GM12878 (cell line): Measurements from ENCODE around the gene DNHD1.

ENCODE experiments used
- FOXK2 ChIP-seq: fragments of 450-650 bp; IDR thresholded peaks from 2 replicates; pipeline ENCODE4 v1.6.1; 2017; ENCODE audit warnings: mild to moderate bottlenecking, moderate library complexity
- MTA3 ChIP-seq: IDR thresholded peaks from 2 replicates; pipeline ENCODE4 v1.6.1; 2012; ENCODE audit warnings: low read length, inconsistent platforms, borderline replicate concordance
- POLR2A ChIP-seq: IDR thresholded peaks from 2 replicates; pipeline ENCODE4 v1.6.1; 2011; ENCODE audit warnings: low read depth, mild to moderate bottlenecking, low read length
- RFX5 ChIP-seq: IDR thresholded peaks from 2 replicates; pipeline ENCODE4 v1.6.1; 2011; ENCODE audit warnings: low read depth, low read length, improper control_type of control experiment
- SMARCA5 ChIP-seq: fragments of 450-650 bp; IDR thresholded peaks from 2 replicates; pipeline ENCODE4 v1.6.1; 2017; ENCODE audit warnings: mild to moderate bottlenecking
- SREBF2 ChIP-seq: IDR thresholded peaks from 2 replicates; pipeline ENCODE4 v1.6.1; 2012; ENCODE audit warnings: mild to moderate bottlenecking, low read length
- TF ChIP-seq, protein P1 (sequence below): IDR thresholded peaks from 2 replicates; pipeline ENCODE4 v1.6.1; 2012; ENCODE audit warnings: mild to moderate bottlenecking, low read depth, low read length
- TF ChIP-seq, protein P2 (sequence below): fragments of 150-350 bp; IDR thresholded peaks from 2 replicates; pipeline ENCODE4 v1.6.1; 2016; ENCODE audit warnings: low read depth, low read length
- TF ChIP-seq, protein P3 (sequence below), 3 experiments: IDR thresholded peaks in 2 of 3; conservative IDR thresholded peaks in 1 of 3; 2 replicates each; pipeline ENCODE4 v1.5.1; 2011; ENCODE audit warnings: low read depth in 3 of 3, low read length in 3 of 3, mild to moderate bottlenecking in 3 of 3, control low read depth in 2 of 3, moderate library complexity in 2 of 3, inconsistent platforms in 1 of 3, mixed read lengths in 1 of 3; ENCODE audit not compliant: control insufficient read depth in 2 of 3, insufficient read depth in 1 of 3; ENCODE audit errors: extremely low read depth in 1 of 3
- TF ChIP-seq, protein P4 (sequence below): fragments of 450-650 bp; formaldehyde crosslinking; IDR thresholded peaks from 2 replicates; pipeline ENCODE4 v1.4.0; 2020; ENCODE audit warnings: mild to moderate bottlenecking, moderate library complexity

DNA sequence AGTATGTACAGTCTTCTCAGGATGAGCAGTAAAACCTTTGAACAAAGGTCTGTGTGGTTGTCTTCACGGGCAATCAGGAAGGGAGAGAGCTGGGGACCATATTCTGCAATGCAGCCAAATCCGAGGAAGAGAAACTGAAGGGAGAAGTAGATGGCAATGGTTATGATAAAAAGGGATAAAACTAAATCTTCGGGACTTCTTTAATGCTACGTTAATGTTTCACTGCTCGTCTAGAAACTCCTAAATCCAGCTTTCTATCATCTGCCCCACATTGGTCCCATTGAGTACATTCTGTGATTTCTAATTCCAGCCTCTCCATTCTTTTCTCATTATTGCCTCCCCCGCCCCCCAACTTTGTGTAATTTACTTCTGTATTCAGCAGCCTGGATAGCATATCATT lies 14.1 kb upstream of the DNHD1 start:
- TF ChIP-seq, protein P1, sequence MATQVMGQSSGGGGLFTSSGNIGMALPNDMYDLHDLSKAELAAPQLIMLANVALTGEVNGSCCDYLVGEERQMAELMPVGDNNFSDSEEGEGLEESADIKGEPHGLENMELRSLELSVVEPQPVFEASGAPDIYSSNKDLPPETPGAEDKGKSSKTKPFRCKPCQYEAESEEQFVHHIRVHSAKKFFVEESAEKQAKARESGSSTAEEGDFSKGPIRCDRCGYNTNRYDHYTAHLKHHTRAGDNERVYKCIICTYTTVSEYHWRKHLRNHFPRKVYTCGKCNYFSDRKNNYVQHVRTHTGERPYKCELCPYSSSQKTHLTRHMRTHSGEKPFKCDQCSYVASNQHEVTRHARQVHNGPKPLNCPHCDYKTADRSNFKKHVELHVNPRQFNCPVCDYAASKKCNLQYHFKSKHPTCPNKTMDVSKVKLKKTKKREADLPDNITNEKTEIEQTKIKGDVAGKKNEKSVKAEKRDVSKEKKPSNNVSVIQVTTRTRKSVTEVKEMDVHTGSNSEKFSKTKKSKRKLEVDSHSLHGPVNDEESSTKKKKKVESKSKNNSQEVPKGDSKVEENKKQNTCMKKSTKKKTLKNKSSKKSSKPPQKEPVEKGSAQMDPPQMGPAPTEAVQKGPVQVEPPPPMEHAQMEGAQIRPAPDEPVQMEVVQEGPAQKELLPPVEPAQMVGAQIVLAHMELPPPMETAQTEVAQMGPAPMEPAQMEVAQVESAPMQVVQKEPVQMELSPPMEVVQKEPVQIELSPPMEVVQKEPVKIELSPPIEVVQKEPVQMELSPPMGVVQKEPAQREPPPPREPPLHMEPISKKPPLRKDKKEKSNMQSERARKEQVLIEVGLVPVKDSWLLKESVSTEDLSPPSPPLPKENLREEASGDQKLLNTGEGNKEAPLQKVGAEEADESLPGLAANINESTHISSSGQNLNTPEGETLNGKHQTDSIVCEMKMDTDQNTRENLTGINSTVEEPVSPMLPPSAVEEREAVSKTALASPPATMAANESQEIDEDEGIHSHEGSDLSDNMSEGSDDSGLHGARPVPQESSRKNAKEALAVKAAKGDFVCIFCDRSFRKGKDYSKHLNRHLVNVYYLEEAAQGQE = no peak
- TF ChIP-seq FOXK2 (no peak), SREBF2 (no peak), POLR2A (no peak), RFX5 (no peak), MTA3 (no peak), SMARCA5 (no peak)
- TF ChIP-seq, protein P2, sequence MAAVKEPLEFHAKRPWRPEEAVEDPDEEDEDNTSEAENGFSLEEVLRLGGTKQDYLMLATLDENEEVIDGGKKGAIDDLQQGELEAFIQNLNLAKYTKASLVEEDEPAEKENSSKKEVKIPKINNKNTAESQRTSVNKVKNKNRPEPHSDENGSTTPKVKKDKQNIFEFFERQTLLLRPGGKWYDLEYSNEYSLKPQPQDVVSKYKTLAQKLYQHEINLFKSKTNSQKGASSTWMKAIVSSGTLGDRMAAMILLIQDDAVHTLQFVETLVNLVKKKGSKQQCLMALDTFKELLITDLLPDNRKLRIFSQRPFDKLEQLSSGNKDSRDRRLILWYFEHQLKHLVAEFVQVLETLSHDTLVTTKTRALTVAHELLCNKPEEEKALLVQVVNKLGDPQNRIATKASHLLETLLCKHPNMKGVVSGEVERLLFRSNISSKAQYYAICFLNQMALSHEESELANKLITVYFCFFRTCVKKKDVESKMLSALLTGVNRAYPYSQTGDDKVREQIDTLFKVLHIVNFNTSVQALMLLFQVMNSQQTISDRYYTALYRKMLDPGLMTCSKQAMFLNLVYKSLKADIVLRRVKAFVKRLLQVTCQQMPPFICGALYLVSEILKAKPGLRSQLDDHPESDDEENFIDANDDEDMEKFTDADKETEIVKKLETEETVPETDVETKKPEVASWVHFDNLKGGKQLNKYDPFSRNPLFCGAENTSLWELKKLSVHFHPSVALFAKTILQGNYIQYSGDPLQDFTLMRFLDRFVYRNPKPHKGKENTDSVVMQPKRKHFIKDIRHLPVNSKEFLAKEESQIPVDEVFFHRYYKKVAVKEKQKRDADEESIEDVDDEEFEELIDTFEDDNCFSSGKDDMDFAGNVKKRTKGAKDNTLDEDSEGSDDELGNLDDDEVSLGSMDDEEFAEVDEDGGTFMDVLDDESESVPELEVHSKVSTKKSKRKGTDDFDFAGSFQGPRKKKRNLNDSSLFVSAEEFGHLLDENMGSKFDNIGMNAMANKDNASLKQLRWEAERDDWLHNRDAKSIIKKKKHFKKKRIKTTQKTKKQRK = no peak
- TF ChIP-seq, protein P3, sequence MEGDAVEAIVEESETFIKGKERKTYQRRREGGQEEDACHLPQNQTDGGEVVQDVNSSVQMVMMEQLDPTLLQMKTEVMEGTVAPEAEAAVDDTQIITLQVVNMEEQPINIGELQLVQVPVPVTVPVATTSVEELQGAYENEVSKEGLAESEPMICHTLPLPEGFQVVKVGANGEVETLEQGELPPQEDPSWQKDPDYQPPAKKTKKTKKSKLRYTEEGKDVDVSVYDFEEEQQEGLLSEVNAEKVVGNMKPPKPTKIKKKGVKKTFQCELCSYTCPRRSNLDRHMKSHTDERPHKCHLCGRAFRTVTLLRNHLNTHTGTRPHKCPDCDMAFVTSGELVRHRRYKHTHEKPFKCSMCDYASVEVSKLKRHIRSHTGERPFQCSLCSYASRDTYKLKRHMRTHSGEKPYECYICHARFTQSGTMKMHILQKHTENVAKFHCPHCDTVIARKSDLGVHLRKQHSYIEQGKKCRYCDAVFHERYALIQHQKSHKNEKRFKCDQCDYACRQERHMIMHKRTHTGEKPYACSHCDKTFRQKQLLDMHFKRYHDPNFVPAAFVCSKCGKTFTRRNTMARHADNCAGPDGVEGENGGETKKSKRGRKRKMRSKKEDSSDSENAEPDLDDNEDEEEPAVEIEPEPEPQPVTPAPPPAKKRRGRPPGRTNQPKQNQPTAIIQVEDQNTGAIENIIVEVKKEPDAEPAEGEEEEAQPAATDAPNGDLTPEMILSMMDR (IDR thresholded peaks at IDR 0.05 in 2 of 3, conservative IDR thresholded peaks at IDR 0.05 in 1 of 3; ENCODE audit: control insufficient read depth in 2 of 3, extremely low read depth in 1 of 3, insufficient read depth in 1 of 3, low read depth in 3 of 3, low read length in 3 of 3) = no peak
- TF ChIP-seq, protein P4, sequence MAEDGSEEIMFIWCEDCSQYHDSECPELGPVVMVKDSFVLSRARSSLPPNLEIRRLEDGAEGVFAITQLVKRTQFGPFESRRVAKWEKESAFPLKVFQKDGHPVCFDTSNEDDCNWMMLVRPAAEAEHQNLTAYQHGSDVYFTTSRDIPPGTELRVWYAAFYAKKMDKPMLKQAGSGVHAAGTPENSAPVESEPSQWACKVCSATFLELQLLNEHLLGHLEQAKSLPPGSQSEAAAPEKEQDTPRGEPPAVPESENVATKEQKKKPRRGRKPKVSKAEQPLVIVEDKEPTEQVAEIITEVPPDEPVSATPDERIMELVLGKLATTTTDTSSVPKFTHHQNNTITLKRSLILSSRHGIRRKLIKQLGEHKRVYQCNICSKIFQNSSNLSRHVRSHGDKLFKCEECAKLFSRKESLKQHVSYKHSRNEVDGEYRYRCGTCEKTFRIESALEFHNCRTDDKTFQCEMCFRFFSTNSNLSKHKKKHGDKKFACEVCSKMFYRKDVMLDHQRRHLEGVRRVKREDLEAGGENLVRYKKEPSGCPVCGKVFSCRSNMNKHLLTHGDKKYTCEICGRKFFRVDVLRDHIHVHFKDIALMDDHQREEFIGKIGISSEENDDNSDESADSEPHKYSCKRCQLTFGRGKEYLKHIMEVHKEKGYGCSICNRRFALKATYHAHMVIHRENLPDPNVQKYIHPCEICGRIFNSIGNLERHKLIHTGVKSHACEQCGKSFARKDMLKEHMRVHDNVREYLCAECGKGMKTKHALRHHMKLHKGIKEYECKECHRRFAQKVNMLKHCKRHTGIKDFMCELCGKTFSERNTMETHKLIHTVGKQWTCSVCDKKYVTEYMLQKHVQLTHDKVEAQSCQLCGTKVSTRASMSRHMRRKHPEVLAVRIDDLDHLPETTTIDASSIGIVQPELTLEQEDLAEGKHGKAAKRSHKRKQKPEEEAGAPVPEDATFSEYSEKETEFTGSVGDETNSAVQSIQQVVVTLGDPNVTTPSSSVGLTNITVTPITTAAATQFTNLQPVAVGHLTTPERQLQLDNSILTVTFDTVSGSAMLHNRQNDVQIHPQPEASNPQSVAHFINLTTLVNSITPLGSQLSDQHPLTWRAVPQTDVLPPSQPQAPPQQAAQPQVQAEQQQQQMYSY (CRISPR knock-in tag) = no peak
